HG03280 (cell line): Measurements from ENCODE around the gene SLC35G4.
"Not testable (repeated sequence)": the region's sequence is repeated elsewhere in the genome, so short reads cannot be mapped to it uniquely, and the experiment has no call there.

ENCODE experiments used
- ATAC-seq: cut with Tn5 transposase; IDR thresholded peaks from one replicate; pipeline ENCODE4 v1.9.1; 2021; ENCODE audit warnings: mild to moderate bottlenecking, moderate library complexity; ENCODE audit not compliant: unreplicated experiment

The SLC35G4 gene

GRCh38 chr18:11613611-11614010, 4.2 kb downstream of the SLC35G4 start:
- ATAC-seq: not testable (repeated sequence)

- not testable (repeated sequence) for ATAC-seq
These were observed 4.6 kb downstream of the SLC35G4 start for GRCh38 chr18:11614042-11614441.

- not testable (repeated sequence) for ATAC-seq
These were observed 5.6 kb downstream of the SLC35G4 start for GRCh38 chr18:11614981-11615380.

- not testable (repeated sequence) for ATAC-seq
These were observed 37.9 kb downstream of the SLC35G4 start for GRCh38 chr18:11647310-11647709.

- not testable (repeated sequence) for ATAC-seq
These were observed 38.4 kb downstream of the SLC35G4 start for GRCh38 chr18:11647804-11648203.

GRCh38 chr18:11649839-11650238, 40.4 kb downstream of the SLC35G4 start:
- no peak for ATAC-seq

- no peak for ATAC-seq
These were observed 42.5 kb downstream of the SLC35G4 start for GRCh38 chr18:11651899-11652298.

GRCh38 chr18:11653521-11653920, 44.1 kb downstream of the SLC35G4 start:
- no peak for ATAC-seq

GRCh38 chr18:11654736-11655605, 45.6 kb downstream of the SLC35G4 start:
- ATAC-seq: no peak

GRCh38 chr18:11655606-11655932, 46.2 kb downstream of the SLC35G4 start:
- ATAC-seq: no peak

- ATAC-seq: no peak
These were observed 47.8 kb downstream of the SLC35G4 start for GRCh38 chr18:11657152-11657551.

- ATAC-seq: no peak
These were observed 48.2 kb downstream of the SLC35G4 start for GRCh38 chr18:11657554-11657953.

GRCh38 chr18:11658019-11658418, 48.6 kb downstream of the SLC35G4 start:
- no peak for ATAC-seq

GRCh38 chr18:11658989-11659388, 49.6 kb downstream of the SLC35G4 start:
- ATAC-seq: no peak
